UCSD-AML1 (cell line): Measurements from ENCODE around the gene IRF2.

ENCODE experiments used
- DNase-seq: peaks from one replicate; lab custom pipeline; 2025; ENCODE audit not compliant: unreplicated experiment; lab: John Stamatoyannopoulos, UW

Gene IRF2

GRCh38 chr4:184474263-184475095 lies at the start of gene IRF2:
Gene IRF2 (minus strand): TSS chr4:184474550. CDS start chr4:184429064, 45,486 bp downstream.
- DNase-seq, result peak; percentile 96

GRCh38 chr4:184515606-184516005 lies 41.3 kb upstream of the IRF2 start:
- no peak for DNase-seq

- peak; percentile 34 for DNase-seq
Observed at GRCh38 chr4:184514121-184514988, 40.0 kb upstream of the IRF2 start.

GRCh38 chr4:184513802-184514120 lies 39.4 kb upstream of the IRF2 start:
- DNase-seq, result no peak

GRCh38 chr4:184511156-184511555 lies 36.8 kb upstream of the IRF2 start:
- no peak for DNase-seq

- no peak for DNase-seq
Observed at GRCh38 chr4:184510401-184510800, 36.1 kb upstream of the IRF2 start.

GRCh38 chr4:184506527-184507121 lies 32.3 kb upstream of the IRF2 start:
- DNase-seq, result peak; percentile 18

- DNase-seq, result no peak
Observed at GRCh38 chr4:184504385-184504784, 30.0 kb upstream of the IRF2 start.

- DNase-seq, result peak; percentile 29
Observed at GRCh38 chr4:184503869-184504300, 29.5 kb upstream of the IRF2 start.

- no peak for DNase-seq
Observed at GRCh38 chr4:184500748-184501589, 26.6 kb upstream of the IRF2 start.

- no peak for DNase-seq
Observed at GRCh38 chr4:184499996-184500395, 25.6 kb upstream of the IRF2 start.

- DNase-seq, result no peak
Observed at GRCh38 chr4:184498598-184498997, 24.2 kb upstream of the IRF2 start.

GRCh38 chr4:184489771-184490170 lies 15.4 kb upstream of the IRF2 start:
- DNase-seq, result no peak

GRCh38 chr4:184487503-184487902 lies 13.2 kb upstream of the IRF2 start:
- DNase-seq, result no peak

GRCh38 chr4:184485279-184485678 lies 10.9 kb upstream of the IRF2 start:
- no peak for DNase-seq

GRCh38 chr4:184481544-184481943 lies 7.2 kb upstream of the IRF2 start:
- no peak for DNase-seq

- no peak for DNase-seq
Observed at GRCh38 chr4:184479516-184479950, 5.2 kb upstream of the IRF2 start.

- DNase-seq, result no peak
Observed at GRCh38 chr4:184477201-184477999, 3.0 kb upstream of the IRF2 start.

GRCh38 chr4:184476695-184477094 lies 2.3 kb upstream of the IRF2 start:
- no peak for DNase-seq

- no peak for DNase-seq
Observed at GRCh38 chr4:184475498-184475897, 1.1 kb upstream of the IRF2 start.
